ENCODE measurements around the gene CD14.
"Not testable (repeated sequence)": the region's sequence is repeated elsewhere in the genome, so short reads cannot be mapped to it uniquely, and the experiment has no call there.

DNA sequence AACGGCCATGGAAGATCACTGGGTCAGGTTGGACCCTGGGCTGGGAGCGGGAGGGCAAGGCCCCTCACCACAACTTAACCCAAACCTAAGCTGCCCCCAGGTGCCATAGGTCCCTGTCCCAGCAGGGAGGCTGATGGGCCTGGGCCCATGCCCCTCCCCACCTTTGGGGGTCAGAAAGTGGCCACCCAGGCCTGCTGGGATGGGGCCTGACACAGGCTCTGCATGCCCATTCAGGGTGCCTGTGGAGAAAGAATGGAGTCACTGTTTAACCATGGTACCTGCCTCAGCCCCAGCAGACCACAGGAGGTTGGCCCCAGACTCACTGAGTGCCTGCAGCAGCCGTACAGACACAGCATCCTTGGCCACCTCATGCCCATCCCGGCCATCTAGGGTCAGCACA, 38.1 kb upstream of the CD14 start:
- TF ChIP-seq, protein P1, sequence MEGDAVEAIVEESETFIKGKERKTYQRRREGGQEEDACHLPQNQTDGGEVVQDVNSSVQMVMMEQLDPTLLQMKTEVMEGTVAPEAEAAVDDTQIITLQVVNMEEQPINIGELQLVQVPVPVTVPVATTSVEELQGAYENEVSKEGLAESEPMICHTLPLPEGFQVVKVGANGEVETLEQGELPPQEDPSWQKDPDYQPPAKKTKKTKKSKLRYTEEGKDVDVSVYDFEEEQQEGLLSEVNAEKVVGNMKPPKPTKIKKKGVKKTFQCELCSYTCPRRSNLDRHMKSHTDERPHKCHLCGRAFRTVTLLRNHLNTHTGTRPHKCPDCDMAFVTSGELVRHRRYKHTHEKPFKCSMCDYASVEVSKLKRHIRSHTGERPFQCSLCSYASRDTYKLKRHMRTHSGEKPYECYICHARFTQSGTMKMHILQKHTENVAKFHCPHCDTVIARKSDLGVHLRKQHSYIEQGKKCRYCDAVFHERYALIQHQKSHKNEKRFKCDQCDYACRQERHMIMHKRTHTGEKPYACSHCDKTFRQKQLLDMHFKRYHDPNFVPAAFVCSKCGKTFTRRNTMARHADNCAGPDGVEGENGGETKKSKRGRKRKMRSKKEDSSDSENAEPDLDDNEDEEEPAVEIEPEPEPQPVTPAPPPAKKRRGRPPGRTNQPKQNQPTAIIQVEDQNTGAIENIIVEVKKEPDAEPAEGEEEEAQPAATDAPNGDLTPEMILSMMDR (IDR thresholded peaks at IDR 0.05; ENCODE audit: insufficient read depth, low read depth, low read length): not testable (repeated sequence)
- TF ChIP-seq EZH2 (IDR thresholded peaks at IDR 0.05; ENCODE audit: insufficient read depth, low read length): not testable (repeated sequence)
